B cell (primary cell): ENCODE measurements around the gene STX1B. TPM values are rescaled to one million over a fixed set of nuclear protein-coding genes. Genes with fewer than 3 reads are reported as not detected.

Experiments
- ATAC-seq: fragments of 200-7000 bp; cut with Tn5 transposase; one replicate; pipeline ENCODE4 v1.10.0; 2021; ENCODE audit warnings: low read depth, mild to moderate bottlenecking, moderate number of reproducible peaks, moderate library complexity
- CTCF ChIA-PET: fragments of 350-600 bp; sonication (Branson Sonifier 250); formaldehyde crosslinking; loops from one replicate; lab custom pipeline; 2021; ENCODE audit warnings: antibody characterized with exemption, inconsistent platforms; lab: Charles Lee
- POLR2A ChIA-PET: fragments of 350-600 bp; sonication (Branson Sonifier 250); formaldehyde crosslinking; loops from one replicate; lab custom pipeline; 2021; ENCODE audit warnings: antibody characterized with exemption; lab: Charles Lee
- DNase-seq: peaks from one replicate; pipeline ENCODE4 v3.0.0; 2013
- H2AFZ ChIP-seq: 2 replicates; pipeline ENCODE4 v1.6.1; 2012; ENCODE audit warnings: mild to moderate bottlenecking, low read depth, low read length; ENCODE audit not compliant: insufficient read depth, poor library complexity, severe bottlenecking
- H3K27ac ChIP-seq, 2 donors: 1 replicate in 1 of 2; 2 replicates in 1 of 2; pipeline ENCODE4 v1.5.1; 2012 to 2013; ENCODE audit warnings: low read length in 2 of 2, mild to moderate bottlenecking in 2 of 2, moderate library complexity in 1 of 2
- H3K27me3 ChIP-seq, 4 experiments: fragments of 200-600 bp in 1 of 4; sonication (generic) in 1 of 4; replicated peaks in 1 of 4; 1 replicate in 2 of 4; 2 replicates in 2 of 4; pipeline versions ENCODE4 v1.6.1 to v1.7.0; 2013 to 2016; ENCODE audit warnings: low read length in 3 of 4, mild to moderate bottlenecking in 2 of 4, mixed read lengths in 1 of 4, moderate library complexity in 1 of 4; ENCODE audit not compliant: insufficient read depth in 4 of 4, control insufficient read depth in 3 of 4; ENCODE audit errors: control extremely low read depth in 1 of 4
- H3K36me3 ChIP-seq, 2 experiments: replicated peaks in 1 of 2; 1 replicate in 1 of 2; 2 replicates in 1 of 2; pipeline versions ENCODE4 v1.6.1 to v1.7.1; 2013; ENCODE audit warnings: low read length in 1 of 2; ENCODE audit not compliant: insufficient read depth in 2 of 2, control insufficient read depth in 1 of 2; ENCODE audit errors: control extremely low read depth in 1 of 2, extremely low read depth in 1 of 2
- H3K4me1 ChIP-seq, 2 donors: fragments of 200-600 bp in 1 of 2; sonication (generic) in 1 of 2; 1 replicate in 1 of 2; 2 replicates in 1 of 2; pipeline versions ENCODE4 v1.5.1 to v1.6.1; 2013 to 2017; ENCODE audit warnings: low read length in 2 of 2; ENCODE audit not compliant: control insufficient read depth in 2 of 2, insufficient read depth in 2 of 2
- H3K4me2 ChIP-seq: replicated peaks from 2 replicates; pipeline ENCODE3; 2012; ENCODE audit warnings: mild to moderate bottlenecking, low read depth, low read length; ENCODE audit not compliant: poor library complexity, severe bottlenecking
- H3K4me3 ChIP-seq, 5 experiments: fragments of 200-600 bp in 1 of 5; sonication (generic) in 1 of 5; 1 replicate in 3 of 5; 2 replicates in 2 of 5; pipeline versions ENCODE4 v1.5.1 to v1.7.0; 2011 to 2016; ENCODE audit warnings: low read length in 4 of 5, mild to moderate bottlenecking in 4 of 5, low read depth in 2 of 5, control low read depth in 1 of 5, moderate library complexity in 1 of 5; ENCODE audit not compliant: insufficient read depth in 1 of 5; ENCODE audit errors: control extremely low read depth in 1 of 5, extremely low read depth in 1 of 5
- H3K79me2 ChIP-seq: fragments of 200-600 bp; sonication (generic); one replicate; pipeline ENCODE4 v1.6.0; 2016; ENCODE audit warnings: low read length; ENCODE audit not compliant: control insufficient read depth, insufficient read depth
- H3K9ac ChIP-seq: fragments of 200-600 bp; sonication (generic); 2 replicates; pipeline ENCODE4 v1.6.1; 2017; ENCODE audit warnings: mild to moderate bottlenecking, low read length, moderate library complexity
- H3K9me3 ChIP-seq, 3 donors: one replicate each; pipeline versions ENCODE4 v1.6.1 to v1.7.1; 2013; ENCODE audit warnings: low read length in 2 of 3; ENCODE audit not compliant: control insufficient read depth in 2 of 3, insufficient read depth in 1 of 3; ENCODE audit errors: control extremely low read depth in 1 of 3
- H4K20me1 ChIP-seq: 2 replicates; pipeline ENCODE4 v1.6.0; 2012; ENCODE audit warnings: mild to moderate bottlenecking, low read length; ENCODE audit not compliant: insufficient read depth, control insufficient read depth, poor library complexity, severe bottlenecking
- H3K27ac Mint-ChIP-seq: one replicate; pipeline ENCODE4 v1.8.0; 2021; ENCODE audit warnings: mixed read lengths
- H3K27me3 Mint-ChIP-seq: one replicate; pipeline ENCODE4 v1.8.0; 2021; ENCODE audit warnings: mixed read lengths
- H3K4me1 Mint-ChIP-seq: one replicate; pipeline ENCODE4 v1.8.0; 2021; ENCODE audit warnings: mixed read lengths
- H3K4me3 Mint-ChIP-seq: one replicate; pipeline ENCODE4 v1.8.0; 2021; ENCODE audit warnings: mixed read lengths
- H3K9me3 Mint-ChIP-seq: one replicate; pipeline ENCODE4 v1.8.0; 2022; ENCODE audit warnings: mixed read lengths; ENCODE audit not compliant: insufficient read depth
- CTCF ChIP-seq: fragments of 200-600 bp; IDR thresholded peaks from one replicate; pipeline ENCODE4 v1.8.0; 2022; ENCODE audit warnings: antibody characterized with exemption, mild to moderate bottlenecking
- EZH2 ChIP-seq: IDR thresholded peaks from 2 replicates; pipeline ENCODE4 v1.6.1; 2012; ENCODE audit warnings: borderline replicate concordance, low read depth, mild to moderate bottlenecking, moderate library complexity, low read length; ENCODE audit not compliant: insufficient read depth, poor library complexity, severe bottlenecking
- WGBS: methylation state at CpG from one replicate; pipeline ENCODE4 v1.1.5; 2013; ENCODE audit warnings: missing lambda C conversion rate; ENCODE audit not compliant: insufficient coverage; 5-methylcytosine and 5-hydroxymethylcytosine counted together
- intact Hi-C: fragments of 100-400 bp; cut with micrococcal nuclease; formaldehyde crosslinking; loops from one replicate; pipeline ENCODE4 v1.10.0; 2022
- polyA plus RNA-seq: library from polyadenylated mRNA; depleted of rRNA; stranded (reverse); fragments of >200 nt; gene quantifications from 2 replicates; pipeline ENCODE4 v1.2.3, GENCODE V29; 2012
- total RNA-seq, 2 donors: library from RNA; stranded (reverse); fragments of 120-200 nt in 1 of 2; gene quantifications; 1 replicate in 1 of 2; 2 replicates in 1 of 2; pipeline versions ENCODE4 v1.2.3 to v1.2.4, GENCODE V29; 2013 to 2022

Gene STX1B
- total and polyA plus RNA-seq, 2 donors (not counting 1 experiment from before 2014, with no cell fraction given): 2.1 to 2.2 TPM

- Histone ChIP-seq H3K79me2 (peaks cover 17% of the 10 kb centered on the region), H3K9ac (no peak overlapping the region), H2AFZ (no peak overlapping the region), H4K20me1 (peaks cover 17% of the 10 kb centered on the region), H3K4me2 (no peak overlapping the region), H3K4me1 (no peaks in the 10 kb centered on the region), H3K27ac (no peak overlapping the region), H3K4me3 (no peak overlapping the region), H3K9me3 (no peaks in the 10 kb centered on the region), H3K36me3 (peaks cover 4 to 68% of the 10 kb centered on the region in 2 experiments), H3K27me3 (no peaks in the 10 kb centered on the region)
- ChIA-PET CTCF (no interaction called here), POLR2A (no interaction called here)
- no peak overlapping the region for H3K27ac Mint-ChIP-seq
- no peak for TF ChIP-seq CTCF
- TF ChIP-seq EZH2: no peak
- WGBS: 100% methylated on average over 6 of the region's 6 CpGs
- no peak for DNase-seq
- H3K4me3 Mint-ChIP-seq: no peak overlapping the region
- no peaks in the 10 kb centered on the region for H3K9me3 Mint-ChIP-seq
- H3K4me1 Mint-ChIP-seq: no peaks in the 10 kb centered on the region
- no peak for ATAC-seq
- no peaks in the 10 kb centered on the region for H3K27me3 Mint-ChIP-seq
- intact Hi-C loops: no loop called here
Measured at GRCh38 chr16:30974348-30974747, 36.1 kb downstream of the STX1B start.

- Histone ChIP-seq H3K36me3 (peaks cover 4 to 76% of the 10 kb centered on the region in 2 experiments), H3K79me2 (peaks cover 19% of the 10 kb centered on the region), H3K27ac (no peak overlapping the region), H3K4me3 (no peak overlapping the region), H2AFZ (no peak overlapping the region), H3K4me2 (no peak overlapping the region), H3K9ac (no peak overlapping the region), H3K9me3 (no peaks in the 10 kb centered on the region), H3K4me1 (no peaks in the 10 kb centered on the region), H4K20me1 (peaks cover 4% of the 10 kb centered on the region), H3K27me3 (no peaks in the 10 kb centered on the region)
- Mint-ChIP-seq H3K4me1 (no peaks in the 10 kb centered on the region), H3K9me3 (no peaks in the 10 kb centered on the region), H3K4me3 (no peak overlapping the region), H3K27ac (no peak overlapping the region), H3K27me3 (no peaks in the 10 kb centered on the region)
- DNase-seq (no peak), ATAC-seq (no peak)
- intact Hi-C loops: no loop called here
- 97% methylated on average over 7 of the region's 7 CpGs for WGBS
- TF ChIP-seq EZH2: no peak
- no peak for TF ChIP-seq CTCF
- CTCF ChIA-PET: interaction anchor here (1.5 kb wide), 1 partner anchor 12 kb away, joined by 4 read pairs; the partner anchor contains the start of gene HSD3B7
- POLR2A ChIA-PET: no interaction called here
Measured at GRCh38 chr16:30972872-30973271, 37.6 kb downstream of the STX1B start.
